C4-2B (cell line): Measurements from ENCODE around the gene AMZ1.

Experiments
- H3K27ac ChIP-seq: fragments of 450-650 bp; 2 replicates; pipeline ENCODE4 v1.5.1; 2017
- ZFX ChIP-seq: fragments of 450-650 bp; IDR thresholded peaks from 2 replicates; pipeline ENCODE4 v1.6.1; 2017
- TF ChIP-seq, protein P1 (sequence below): fragments of 450-650 bp; conservative IDR thresholded peaks from 2 replicates; pipeline ENCODE4 v1.5.1; 2017; ENCODE audit warnings: mild to moderate bottlenecking

AMZ1 gene

DNA sequence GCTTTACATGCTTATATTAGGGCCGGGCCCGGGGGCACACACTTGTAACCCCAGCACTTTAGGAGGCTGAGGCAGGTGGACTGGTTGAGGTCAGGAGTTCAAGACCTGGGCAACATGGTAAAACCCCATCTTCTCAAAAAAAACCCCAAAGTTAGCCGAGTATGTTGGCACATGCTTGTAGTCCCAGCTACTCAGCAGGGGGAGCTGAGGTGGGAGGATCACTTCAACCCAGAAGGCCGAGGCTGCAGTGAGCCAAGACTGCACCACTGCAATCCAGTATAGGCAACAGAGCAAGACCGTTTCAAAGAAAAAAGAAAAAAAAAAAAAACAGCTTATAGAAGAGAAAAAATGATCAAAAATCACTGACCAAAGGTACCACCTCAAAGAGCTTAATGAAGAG lies 63.1 kb downstream of the AMZ1 start:
- H3K27ac ChIP-seq, result no peak overlapping the region

DNA sequence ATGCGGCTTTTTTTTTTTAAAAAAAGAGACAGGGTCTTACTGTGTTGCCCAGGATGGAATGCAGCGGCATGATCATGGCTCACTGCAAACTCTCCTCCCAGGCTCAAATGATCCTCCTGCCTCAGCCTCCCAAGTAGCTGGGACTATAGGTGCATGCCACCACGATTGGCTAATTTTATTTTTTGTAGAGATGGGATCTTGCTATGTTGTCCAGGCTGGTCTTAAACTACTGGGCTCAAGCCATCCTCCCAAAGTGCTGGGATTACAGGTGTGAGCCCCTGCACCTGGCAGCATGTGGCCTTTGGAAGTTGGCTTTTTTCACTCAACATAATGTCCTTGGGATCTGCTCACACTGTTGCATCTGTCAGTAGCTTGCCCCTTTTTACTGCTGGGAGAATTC lies 65.1 kb downstream of the AMZ1 start:
- TF ChIP-seq ZFX, result no peak
- TF ChIP-seq, protein P1, sequence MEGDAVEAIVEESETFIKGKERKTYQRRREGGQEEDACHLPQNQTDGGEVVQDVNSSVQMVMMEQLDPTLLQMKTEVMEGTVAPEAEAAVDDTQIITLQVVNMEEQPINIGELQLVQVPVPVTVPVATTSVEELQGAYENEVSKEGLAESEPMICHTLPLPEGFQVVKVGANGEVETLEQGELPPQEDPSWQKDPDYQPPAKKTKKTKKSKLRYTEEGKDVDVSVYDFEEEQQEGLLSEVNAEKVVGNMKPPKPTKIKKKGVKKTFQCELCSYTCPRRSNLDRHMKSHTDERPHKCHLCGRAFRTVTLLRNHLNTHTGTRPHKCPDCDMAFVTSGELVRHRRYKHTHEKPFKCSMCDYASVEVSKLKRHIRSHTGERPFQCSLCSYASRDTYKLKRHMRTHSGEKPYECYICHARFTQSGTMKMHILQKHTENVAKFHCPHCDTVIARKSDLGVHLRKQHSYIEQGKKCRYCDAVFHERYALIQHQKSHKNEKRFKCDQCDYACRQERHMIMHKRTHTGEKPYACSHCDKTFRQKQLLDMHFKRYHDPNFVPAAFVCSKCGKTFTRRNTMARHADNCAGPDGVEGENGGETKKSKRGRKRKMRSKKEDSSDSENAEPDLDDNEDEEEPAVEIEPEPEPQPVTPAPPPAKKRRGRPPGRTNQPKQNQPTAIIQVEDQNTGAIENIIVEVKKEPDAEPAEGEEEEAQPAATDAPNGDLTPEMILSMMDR, result no peak
- H3K27ac ChIP-seq, result no peak overlapping the region

More for the DNA sequence above, 63.1 kb downstream of the AMZ1 start:
- no peak for TF ChIP-seq ZFX
- TF ChIP-seq, protein P1, result no peak

DNA sequence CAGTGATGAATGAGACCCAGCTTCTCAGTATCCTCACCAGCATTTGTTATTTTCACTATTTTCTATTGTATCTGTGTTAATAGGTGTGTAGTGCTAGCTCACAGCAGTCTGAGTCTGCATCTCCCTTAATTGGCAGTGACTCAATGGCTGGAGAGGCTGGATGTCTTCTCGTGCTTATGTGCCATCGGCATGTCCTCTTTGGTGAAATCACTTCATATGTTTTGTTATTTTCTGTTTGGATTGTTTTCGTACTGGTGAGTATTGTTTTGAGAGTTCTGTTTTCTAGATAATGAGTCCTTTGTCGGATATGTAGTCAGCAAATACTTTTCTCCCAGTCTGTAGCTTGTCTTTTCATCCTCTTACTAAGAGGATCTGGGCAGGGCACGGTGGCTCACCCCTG lies 66.1 kb downstream of the AMZ1 start:
- H3K27ac ChIP-seq, result no peak overlapping the region
- TF ChIP-seq, protein P1, result no peak
- TF ChIP-seq ZFX, result no peak

DNA sequence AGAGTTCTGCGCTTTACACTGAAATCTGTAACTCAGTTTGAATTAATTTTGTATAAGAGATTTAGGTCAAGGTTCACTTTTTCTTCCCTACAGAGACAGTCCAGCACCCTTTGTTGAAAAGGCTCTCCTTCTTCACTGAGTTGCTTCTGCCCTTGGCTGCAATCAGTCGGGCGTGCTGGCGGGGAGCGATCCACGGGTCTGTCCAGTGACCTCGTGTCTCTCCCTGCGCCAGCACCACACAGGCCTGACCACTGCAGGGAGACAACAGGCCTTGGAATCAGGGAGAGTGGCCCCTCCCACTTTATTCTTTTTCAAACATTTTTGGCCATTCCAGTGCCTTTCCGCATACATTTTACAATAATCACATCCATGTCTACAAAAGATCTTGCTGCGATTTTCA lies 66.9 kb downstream of the AMZ1 start:
- no peak overlapping the region for H3K27ac ChIP-seq
- TF ChIP-seq ZFX, result no peak
- TF ChIP-seq, protein P1, result no peak

DNA sequence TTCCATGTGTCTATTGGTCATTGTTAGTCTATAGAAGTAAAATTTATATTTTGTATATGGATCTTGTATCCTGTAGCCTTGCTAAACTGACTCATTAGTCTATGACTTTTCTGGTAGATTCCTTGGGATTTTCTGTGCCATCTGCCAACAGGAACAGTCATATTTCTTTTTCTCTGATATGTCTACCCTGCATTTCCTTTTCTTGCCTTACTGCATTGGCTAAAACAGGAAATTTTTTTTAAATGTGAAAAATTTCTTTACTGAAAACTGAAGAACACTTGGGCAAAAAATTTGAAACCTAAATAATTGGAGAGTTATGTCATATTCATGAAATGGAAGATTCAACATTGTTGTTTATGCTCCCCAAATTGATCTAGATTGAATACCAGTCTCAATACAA lies 67.5 kb downstream of the AMZ1 start:
- TF ChIP-seq, protein P1, result no peak
- TF ChIP-seq ZFX, result no peak
- H3K27ac ChIP-seq, result no peak overlapping the region

DNA sequence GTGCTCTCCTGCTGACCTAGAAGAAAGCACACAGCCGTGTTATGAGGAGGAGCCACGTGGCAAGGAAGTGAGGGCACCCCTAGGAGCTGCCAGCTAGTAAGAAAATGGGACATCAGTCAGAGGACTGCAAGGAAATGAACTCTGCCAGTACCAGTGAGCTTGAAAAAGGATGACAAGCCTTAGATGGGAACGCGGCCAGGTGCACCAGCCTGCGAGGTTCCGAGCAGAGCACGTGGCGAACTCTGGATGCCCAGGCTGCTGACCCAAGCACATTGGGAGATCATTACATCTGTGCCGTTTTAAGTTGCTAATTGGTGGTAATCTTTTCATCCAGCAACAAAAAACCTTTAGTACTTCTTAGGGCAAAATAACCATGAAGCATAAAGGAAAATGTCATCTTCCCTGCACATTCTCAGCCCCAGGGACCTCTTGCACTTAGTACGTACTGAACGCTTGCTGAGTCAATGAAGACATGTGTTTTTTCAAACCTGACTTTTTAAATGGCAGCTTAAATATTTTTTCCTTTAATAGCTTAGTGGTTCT lies 69.4 kb downstream of the AMZ1 start:
- H3K27ac ChIP-seq, result peak overlapping the region; percentile 51
- TF ChIP-seq, protein P1, result no peak
- no peak for TF ChIP-seq ZFX

DNA sequence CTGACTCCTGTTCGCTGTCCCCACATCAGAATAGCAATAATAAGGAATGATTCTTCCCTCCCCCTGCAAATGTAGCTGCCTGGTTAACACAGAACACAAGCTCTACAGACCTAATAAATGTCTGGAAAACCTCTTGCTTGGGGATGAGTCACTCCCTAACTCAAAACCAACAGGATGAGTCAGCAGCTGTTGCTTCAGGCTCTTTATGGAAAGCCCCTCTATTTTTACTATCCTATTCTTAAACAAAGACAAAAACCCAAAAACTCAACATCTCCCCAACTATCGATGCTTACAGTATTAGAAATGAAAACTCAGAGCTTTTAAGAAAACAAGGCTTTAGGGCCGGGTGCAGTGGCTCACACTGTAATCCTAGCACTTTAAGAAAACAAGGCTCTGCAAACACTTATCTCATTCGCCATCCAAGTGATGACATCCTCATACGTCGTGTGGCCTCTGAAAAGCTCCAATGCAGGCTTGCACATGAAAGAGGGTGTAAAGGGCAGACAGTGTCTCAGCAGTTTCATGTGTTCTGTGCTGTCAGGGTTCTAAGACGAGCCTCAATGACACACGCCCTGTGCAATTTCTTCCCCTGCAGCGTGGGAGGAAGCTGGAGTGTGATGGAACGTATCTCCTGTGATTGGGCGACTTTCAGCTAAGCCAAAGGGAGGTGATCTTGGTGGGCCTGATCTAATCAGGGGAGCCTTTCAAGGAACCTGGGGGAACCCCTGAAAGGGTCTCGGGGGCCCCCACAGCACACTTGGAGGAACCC lies 70.1 kb downstream of the AMZ1 start:
- TF ChIP-seq, protein P1, result no peak
- TF ChIP-seq ZFX, result no peak
- H3K27ac ChIP-seq, result peak overlapping the region; percentile 51; the same call in 1 of the 2 replicates
